Epithelial cell of prostate (primary cell): ENCODE results near the gene IGFL2.
"Not testable (repeated sequence)": the region's sequence is repeated elsewhere in the genome, so short reads cannot be mapped to it uniquely, and the experiment has no call there.

Experiments
- DNase-seq: peaks from one replicate; pipeline ENCODE4 v3.0.0-alpha.2; 2011; ENCODE audit warnings: low read depth, low spot score
- H3K27ac ChIP-seq: fragments of 450-650 bp; 2 replicates; pipeline ENCODE4 v1.5.1; 2017; ENCODE audit warnings: mild to moderate bottlenecking

Gene IGFL2

GRCh38 chr19:46137915-46138473 is 10.0 kb upstream of the IGFL2 start:
- H3K27ac ChIP-seq = no peak overlapping the region
- no peak for DNase-seq

DNA sequence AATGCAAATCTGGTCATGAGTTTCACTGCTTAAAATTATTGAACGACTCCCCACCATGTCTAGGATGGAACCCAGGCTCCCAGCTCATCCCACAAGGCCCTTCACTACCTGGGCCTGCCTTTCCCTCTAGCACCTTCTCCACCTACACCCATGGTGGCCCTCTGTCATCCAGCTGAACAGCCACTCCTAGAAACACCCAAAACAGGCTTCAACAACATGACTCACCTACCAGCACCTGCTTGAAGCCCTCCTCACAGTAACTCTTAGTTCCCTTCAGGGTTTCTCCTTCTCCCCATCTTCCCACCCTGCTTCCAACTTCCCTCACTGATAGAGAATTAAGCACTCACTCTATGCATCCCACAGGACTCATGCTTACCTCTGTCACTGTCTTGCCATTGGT is 6.6 kb upstream of the IGFL2 start:
- DNase-seq = no peak
- no peak overlapping the region for H3K27ac ChIP-seq

- no peak overlapping the region for H3K27ac ChIP-seq
- no peak for DNase-seq
Observed at GRCh38 chr19:46142294-46142693, 5.7 kb upstream of the IGFL2 start.

- peak; percentile 6 for DNase-seq
- H3K27ac ChIP-seq = no peak overlapping the region
Observed at GRCh38 chr19:46144756-46145155, 3.3 kb upstream of the IGFL2 start.

DNA sequence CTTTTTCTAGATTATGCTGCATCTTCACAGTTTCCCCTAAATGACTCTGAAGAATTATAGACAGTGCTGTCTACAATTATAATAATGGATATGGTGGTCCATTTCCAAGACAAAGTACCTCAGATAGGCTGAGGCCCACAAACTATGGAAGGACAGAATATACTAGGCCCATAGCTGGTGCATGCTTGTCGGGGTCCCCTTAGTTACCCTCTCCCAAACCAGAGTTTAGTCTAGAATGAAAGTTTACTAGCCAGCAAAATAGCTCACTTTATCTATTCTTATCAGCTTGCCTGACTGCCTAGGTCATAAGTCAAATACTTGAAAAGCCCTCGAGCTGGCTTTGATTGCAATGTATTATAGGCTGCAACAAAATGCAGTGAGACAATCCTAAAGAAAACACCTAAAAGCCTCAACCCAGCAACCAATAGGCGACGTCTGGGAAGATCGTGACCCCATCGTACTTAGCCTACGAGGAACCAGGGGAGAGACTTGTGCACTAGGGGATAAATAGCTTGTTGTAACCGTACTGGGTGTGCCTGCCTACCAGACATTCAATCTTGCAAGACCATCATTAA is 785 bp upstream of the IGFL2 start:
- no peak for DNase-seq
- H3K27ac ChIP-seq = no peak overlapping the region

DNA sequence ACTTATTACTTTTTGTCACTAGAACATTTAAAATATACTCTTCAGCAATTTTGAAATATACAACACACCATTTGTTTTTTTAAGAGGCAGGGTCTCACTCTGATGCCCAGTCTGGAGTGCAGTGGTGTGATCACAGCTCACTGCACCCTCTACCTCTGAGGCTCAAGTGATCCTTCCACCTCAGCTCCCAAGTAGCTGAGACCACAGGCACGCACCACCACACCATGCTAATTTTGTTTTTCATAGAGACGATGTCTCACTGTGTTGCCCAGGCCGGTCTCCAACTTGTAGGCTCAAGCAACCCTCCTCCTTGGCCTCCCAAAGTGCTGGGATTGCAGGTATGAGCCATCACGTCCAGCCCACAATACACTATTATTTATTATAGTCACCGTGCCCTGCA is 2.6 kb downstream of the IGFL2 start:
- no peak for DNase-seq
- H3K27ac ChIP-seq = no peak overlapping the region

DNA sequence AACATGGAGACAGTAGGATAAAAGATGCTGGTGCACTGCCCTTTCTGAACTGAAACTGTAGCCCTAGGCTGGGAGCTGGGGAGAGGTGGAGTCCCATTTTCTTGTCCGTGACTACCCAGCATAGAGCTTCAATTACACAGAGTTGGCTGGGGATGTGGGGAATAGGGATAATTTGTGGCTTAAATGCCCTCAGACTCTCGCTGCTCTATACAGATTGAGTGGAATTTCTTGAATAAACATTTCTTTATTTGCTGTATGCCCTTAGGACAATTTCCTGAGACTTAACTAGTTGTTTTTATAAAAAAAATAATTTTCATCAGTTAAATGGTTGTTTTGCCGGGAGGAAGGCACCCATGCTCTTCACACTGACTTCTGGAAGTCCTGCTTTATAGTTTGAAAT is 7.2 kb downstream of the IGFL2 start:
- no peak overlapping the region for H3K27ac ChIP-seq
- no peak for DNase-seq

GRCh38 chr19:46159418-46160232 is 11.6 kb downstream of the IGFL2 start:
- DNase-seq = no peak

GRCh38 chr19:46160233-46160775 is 12.3 kb downstream of the IGFL2 start:
- DNase-seq = no peak
- no peak overlapping the region for H3K27ac ChIP-seq

More at GRCh38 chr19:46159418-46160232, 11.6 kb downstream of the IGFL2 start:
- H3K27ac ChIP-seq = no peak overlapping the region

DNA sequence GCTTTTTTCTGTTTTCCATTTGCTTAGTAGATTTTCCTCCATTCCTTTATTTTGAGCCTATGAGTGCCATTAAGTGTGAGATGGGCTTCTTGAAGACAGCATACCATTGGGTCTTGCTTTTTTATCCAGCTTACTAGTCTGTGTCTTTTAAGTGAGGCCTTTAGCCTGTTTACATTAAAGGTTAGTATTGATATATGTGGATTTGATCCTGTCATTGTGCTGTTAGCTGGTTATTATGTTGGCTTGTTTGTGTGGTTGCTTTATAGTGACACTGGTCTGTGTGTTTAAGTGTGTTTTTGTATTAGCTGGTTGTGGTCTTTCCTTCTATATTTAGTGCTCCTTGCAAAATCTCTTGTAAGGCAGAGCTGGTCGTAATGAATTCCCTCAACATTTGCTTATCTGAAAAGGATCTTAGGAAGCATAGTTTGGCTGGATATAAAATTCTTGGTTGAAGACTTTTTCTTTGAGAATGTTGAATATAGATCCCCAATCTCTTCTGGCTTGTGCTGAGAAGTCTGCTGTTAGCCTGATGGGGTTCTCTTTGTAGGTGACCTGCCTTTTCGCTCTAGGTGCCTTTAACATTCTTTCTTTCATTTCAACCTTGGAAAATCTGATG is 13.7 kb downstream of the IGFL2 start:
- DNase-seq, H3K27ac ChIP-seq: not testable (repeated sequence)

DNA sequence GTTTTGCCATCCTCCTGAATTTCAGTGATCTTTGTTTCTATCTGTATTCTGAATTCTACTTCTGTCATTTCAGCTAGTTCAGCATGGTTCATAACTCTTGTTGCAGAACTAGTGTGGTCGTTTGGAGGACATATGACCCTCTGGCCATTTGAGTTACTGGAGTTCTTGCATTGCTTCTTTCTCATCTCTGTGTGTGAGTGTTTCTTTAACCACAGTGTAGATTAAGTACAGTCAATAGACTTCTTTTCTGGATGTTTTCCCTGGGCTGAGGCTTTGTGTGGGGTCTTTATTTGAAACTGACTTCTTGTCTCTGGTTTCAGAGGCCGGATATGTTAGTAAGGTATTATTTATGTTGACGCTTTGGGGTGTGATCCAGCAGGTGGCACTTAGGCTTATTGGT is 14.7 kb downstream of the IGFL2 start:
- no peak overlapping the region for H3K27ac ChIP-seq
- no peak for DNase-seq

DNA sequence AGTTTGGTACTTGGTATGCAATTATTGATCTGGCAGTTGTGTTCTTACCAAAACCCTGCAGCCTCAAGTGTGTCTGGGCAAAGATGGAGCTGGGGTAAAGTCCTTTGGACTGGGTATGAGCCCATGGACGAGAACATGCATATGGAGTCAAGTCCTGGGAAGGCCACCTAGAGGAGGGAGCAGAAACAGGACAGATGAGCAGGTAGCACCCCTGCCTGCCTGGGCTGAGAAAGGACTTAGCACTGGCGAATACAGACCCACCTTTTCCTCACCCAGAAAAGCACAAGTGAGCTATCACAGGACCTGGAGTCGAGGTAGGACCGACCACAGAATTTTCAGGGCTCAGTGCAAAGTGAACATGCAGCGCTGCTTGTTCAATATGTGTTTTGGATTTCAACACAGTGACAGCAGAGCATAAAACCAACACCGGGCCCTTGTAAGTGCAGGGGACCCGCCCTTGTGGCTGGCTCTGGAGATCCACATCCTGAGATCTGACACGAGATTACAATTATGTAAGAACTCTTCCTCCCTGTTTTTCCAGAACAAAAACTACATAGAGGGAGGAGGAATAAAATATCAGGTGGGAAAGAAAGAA is 25.9 kb downstream of the IGFL2 start:
- H3K27ac ChIP-seq = no peak overlapping the region
- no peak for DNase-seq

- no peak for DNase-seq
- no peak overlapping the region for H3K27ac ChIP-seq
Observed at GRCh38 chr19:46176116-46176860, 28.2 kb downstream of the IGFL2 start.

DNA sequence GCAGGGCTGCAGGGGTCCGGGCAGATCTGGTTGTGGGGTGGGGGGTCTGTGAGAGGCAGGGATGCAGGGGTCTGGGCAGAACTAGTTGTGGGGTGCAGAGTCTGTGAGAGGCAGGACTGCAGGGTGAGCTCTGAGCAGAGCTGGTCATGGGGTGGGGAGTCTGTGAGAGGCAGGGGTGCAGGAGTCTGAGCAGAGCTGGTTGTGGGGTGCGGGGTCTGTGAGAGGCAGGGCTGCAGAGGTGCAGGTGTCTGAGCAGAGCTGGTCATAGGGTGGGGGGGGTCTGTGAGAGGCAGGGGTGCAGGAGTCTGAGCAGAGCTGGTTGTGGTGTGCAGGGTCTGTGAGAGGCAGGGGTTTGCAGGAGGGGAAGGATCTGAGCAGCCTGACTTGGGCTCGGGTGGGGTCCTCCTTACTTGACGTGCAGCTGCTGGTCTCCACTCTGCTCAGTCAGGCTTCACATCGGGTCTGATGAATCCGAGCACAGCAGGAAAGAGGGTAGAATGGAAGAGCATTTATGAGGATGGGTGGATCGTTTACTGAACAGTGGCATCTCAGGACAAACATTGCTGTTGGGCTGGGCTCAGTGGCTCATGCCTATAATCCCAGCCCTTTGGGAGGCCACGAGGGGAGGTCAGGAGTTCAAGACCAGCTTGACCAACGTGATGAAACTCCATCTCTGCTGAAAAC is 31.2 kb downstream of the IGFL2 start:
- H3K27ac ChIP-seq = no peak overlapping the region
- no peak for DNase-seq

DNA sequence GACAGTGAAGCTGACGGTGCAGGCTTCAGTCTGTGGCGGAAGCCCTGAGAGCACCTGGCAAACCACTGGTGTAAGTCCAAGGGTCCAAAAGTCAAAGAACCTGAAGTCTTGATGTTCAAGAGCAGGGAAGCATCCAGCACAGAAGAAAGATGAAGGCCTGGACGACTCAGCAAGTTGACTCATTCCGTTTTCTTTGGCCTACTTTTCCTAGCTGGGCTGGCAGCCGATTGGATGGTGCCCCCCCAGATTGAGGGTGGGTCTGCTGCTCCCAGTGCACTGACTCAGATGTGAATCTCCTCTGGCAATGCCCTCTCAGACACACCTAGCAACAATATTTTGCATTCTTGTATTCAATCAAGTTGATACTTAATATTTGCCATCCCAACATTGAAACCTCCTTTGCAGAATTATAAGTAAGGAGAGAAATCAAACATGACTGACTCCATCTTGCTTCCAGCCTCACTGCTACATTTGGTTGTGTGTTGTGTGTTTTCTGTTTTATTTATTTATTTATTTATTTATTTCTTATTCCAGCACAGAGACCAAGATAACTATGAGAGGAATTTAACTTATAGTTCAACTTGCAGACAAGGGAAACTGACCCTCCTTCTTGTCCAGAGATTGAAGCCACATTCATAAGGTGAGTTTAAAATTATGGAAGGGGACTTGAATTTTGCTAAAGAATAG is 32.8 kb downstream of the IGFL2 start:
- DNase-seq = peak; percentile 56
- H3K27ac ChIP-seq = peak overlapping the region; percentile 50

DNA sequence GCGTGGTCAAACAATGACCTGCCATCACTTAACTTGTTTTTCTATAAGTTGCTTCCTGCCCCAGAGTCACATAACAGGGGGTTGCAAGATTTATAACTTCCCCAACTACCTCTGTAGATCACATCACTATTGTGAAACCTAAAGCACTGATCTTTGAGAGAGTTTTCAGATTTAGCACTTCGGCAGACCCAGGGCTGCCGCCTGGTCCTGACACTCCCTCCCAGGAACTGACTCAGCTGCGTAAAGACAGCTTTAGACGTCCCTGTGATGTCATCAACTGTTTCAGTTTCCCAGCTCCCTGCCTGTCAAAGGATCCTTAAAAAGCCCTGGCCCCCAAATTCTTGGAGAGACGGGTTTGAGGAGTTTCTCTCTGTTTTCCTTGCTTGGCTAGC is 33.3 kb downstream of the IGFL2 start:
- H3K27ac ChIP-seq = peak overlapping the region; percentile 50
- no peak for DNase-seq

DNA sequence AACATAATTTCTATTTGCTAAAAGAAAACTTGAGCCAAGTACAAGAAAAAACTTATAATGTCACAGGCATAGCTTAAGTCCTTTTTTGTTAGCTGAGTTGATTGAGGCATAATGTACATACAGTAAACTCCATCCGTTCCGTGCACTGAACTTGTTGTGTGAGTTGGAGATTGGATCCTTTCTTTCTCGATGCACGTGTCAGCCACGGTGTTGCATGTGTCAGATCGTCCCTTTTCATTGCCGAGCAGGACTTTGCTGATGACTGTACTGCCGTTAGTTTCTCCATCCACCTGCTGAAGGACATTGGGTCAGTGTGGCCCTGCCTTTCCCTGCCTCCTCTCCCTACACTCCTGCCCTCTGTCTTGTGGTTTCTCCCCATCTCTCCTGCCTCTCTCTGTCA is 34.4 kb downstream of the IGFL2 start:
- no peak for DNase-seq
- H3K27ac ChIP-seq = no peak overlapping the region

- peak overlapping the region; percentile 84 for H3K27ac ChIP-seq
- DNase-seq = not testable (repeated sequence)
Observed at GRCh38 chr19:46184775-46185710, 37.0 kb downstream of the IGFL2 start.
